ENCODE results near the gene ZNF232. TPM values are rescaled to one million over a fixed set of nuclear protein-coding genes. Genes with fewer than 3 reads are reported as not detected.

ZNF232 gene
- total RNA-seq, 1 donor, result 8.3 TPM

DNA sequence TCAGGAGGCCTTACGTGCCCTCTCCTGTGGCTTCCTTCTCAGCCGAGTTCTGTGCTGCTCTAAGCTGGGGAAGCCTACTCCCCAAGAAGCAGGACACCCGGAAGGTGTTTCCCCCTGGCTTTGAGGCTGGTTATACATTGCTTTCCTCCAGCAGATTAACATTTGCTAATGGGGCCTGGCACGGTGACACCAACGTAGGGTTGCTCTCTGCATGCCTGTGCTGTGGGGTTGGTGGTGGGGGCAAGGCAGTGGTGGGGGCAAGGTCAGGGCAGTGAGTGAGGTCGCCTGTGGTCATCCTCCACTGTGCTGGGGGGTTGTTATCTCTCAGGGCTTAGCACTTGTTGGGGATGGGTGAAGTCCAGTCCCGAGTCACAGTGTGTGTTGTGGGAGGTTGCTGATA, 8.4 kb upstream of the ZNF232 start:
- H3K4me3 ChIP-seq (ENCODE audit: insufficient read depth, low read length), result no peak overlapping the region
- no peak overlapping the region for H3K4me2 ChIP-seq (ENCODE audit: insufficient read depth, low read length)
- H4K20me1 ChIP-seq (ENCODE audit: insufficient read depth, low read length), result no peaks in the 10 kb centered on the region
- TF ChIP-seq, protein P1, sequence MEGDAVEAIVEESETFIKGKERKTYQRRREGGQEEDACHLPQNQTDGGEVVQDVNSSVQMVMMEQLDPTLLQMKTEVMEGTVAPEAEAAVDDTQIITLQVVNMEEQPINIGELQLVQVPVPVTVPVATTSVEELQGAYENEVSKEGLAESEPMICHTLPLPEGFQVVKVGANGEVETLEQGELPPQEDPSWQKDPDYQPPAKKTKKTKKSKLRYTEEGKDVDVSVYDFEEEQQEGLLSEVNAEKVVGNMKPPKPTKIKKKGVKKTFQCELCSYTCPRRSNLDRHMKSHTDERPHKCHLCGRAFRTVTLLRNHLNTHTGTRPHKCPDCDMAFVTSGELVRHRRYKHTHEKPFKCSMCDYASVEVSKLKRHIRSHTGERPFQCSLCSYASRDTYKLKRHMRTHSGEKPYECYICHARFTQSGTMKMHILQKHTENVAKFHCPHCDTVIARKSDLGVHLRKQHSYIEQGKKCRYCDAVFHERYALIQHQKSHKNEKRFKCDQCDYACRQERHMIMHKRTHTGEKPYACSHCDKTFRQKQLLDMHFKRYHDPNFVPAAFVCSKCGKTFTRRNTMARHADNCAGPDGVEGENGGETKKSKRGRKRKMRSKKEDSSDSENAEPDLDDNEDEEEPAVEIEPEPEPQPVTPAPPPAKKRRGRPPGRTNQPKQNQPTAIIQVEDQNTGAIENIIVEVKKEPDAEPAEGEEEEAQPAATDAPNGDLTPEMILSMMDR (IDR thresholded peaks at IDR 0.05; ENCODE audit: extremely low read depth, low read depth, low read length), result no peak
- peaks cover 37% of the 10 kb centered on the region for H3K27me3 ChIP-seq (ENCODE audit: insufficient read depth, low read length)
- no peak overlapping the region for H2AFZ ChIP-seq (ENCODE audit: low read length)
- no peaks in the 10 kb centered on the region for H3K79me2 ChIP-seq (ENCODE audit: insufficient read depth, low read length)
- DNase-seq (ENCODE audit: insufficient read length, low spot score, missing footprints), result no peak
- H3K9me3 ChIP-seq (ENCODE audit: low read depth, low read length), result no peaks in the 10 kb centered on the region
- H3K36me3 ChIP-seq (ENCODE audit: insufficient read depth, low read length), result no peaks in the 10 kb centered on the region
- no peak overlapping the region for H3K27ac ChIP-seq (ENCODE audit: low read depth, low read length)
- no peaks in the 10 kb centered on the region for H3K4me1 ChIP-seq (ENCODE audit: insufficient read depth, low read length)

DNA sequence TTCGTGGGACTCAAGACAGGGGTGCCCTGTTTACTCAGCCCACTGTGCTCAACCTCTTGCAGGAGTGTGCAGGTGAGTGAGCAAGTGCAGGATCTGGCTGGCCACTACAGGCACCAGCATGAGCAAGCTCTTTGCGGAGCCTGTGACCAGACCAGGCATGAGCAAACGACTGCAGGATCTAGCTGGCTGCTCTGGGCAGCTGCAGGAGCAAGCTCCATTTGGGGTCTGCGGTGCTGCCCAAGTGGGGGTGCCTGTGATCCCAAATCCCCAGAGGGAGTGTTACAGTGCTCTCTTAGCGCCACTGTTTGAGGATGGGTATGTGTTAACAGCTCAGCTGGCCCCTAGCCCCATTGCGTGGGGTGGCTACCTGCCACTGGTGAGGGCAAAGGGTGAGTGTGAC, 6.5 kb upstream of the ZNF232 start:
- Histone ChIP-seq H3K79me2 (ENCODE audit: insufficient read depth, low read length) (no peaks in the 10 kb centered on the region), H3K4me1 (ENCODE audit: insufficient read depth, low read length) (no peaks in the 10 kb centered on the region), H3K27ac (ENCODE audit: low read depth, low read length) (no peak overlapping the region), H2AFZ (ENCODE audit: low read length) (no peak overlapping the region), H3K36me3 (ENCODE audit: insufficient read depth, low read length) (peaks cover 5% of the 10 kb centered on the region), H3K4me3 (ENCODE audit: insufficient read depth, low read length) (no peak overlapping the region), H3K4me2 (ENCODE audit: insufficient read depth, low read length) (no peak overlapping the region), H3K9me3 (ENCODE audit: low read depth, low read length) (no peaks in the 10 kb centered on the region), H3K27me3 (ENCODE audit: insufficient read depth, low read length) (peaks cover 29% of the 10 kb centered on the region), H4K20me1 (ENCODE audit: insufficient read depth, low read length) (no peaks in the 10 kb centered on the region)
- TF ChIP-seq, protein P1 (IDR thresholded peaks at IDR 0.05; ENCODE audit: extremely low read depth, low read depth, low read length), result no peak
- no peak for DNase-seq (ENCODE audit: insufficient read length, low spot score, missing footprints)

DNA sequence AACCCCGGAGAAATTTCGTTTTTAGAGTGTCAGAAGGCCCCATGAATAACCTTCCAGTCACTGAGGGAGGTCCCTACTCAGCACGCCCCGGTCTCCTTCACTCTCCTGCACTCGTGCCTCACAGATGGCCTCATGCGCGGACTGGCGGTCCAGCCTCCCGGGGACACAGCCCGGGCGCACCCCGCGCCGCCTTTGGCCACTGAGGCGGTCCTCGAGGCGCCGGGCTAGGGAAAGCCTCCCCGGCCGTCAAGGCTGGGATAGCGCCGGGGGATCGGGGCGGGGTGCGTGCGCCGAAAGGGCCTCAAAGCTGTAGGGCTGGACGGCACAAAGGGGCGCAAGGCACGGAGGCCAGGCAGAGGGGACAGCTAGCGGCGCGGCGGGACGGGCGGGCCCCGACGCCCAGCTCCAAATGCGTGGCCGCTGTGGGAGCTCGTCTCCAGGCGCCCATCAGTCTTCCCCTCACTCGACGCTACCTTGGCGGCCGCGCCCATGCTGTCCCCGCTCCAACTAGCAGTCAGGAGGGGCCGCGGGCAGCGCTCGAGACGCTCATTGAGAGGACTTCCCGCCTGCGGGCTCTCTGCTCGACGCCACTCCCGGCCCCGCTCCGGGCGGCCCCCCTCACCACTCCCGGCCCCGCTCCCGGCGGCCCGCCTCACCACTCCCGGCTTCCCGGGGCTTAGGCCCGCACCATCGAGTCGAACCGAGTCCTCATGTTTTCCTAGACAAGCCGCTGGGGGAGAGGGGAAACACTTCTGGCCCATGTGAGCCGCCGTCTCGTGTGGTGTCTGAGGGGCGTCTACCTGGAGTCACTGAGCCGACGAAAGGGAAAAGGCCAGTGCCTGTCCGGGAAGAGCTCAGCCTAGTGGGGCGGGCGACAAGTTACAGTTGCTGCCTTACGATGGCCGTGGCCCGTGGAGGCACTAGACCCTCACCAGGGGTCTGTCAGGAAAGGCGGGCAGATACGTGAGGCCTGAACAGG, 4.3 kb upstream of the ZNF232 start, which contains the start of gene USP6:
Gene USP6, plus strand, starts transcription at position 360 of the 979 bp plus-strand sequence. CDS start 14,336 bp downstream, outside the sequence.
- Histone ChIP-seq H3K36me3 (ENCODE audit: insufficient read depth, low read length) (peaks cover 5% of the 10 kb centered on the region), H3K9me3 (ENCODE audit: low read depth, low read length) (no peaks in the 10 kb centered on the region), H3K4me3 (ENCODE audit: insufficient read depth, low read length) (no peak within 1 kb of the TSS), H4K20me1 (ENCODE audit: insufficient read depth, low read length) (no peaks in the 10 kb centered on the region), H3K4me1 (ENCODE audit: insufficient read depth, low read length) (peaks cover 8% of the 10 kb centered on the region), H3K4me2 (ENCODE audit: insufficient read depth, low read length) (no peak within 1 kb of the TSS), H3K79me2 (ENCODE audit: insufficient read depth, low read length) (no peaks in the 10 kb centered on the region), H3K27me3 (ENCODE audit: insufficient read depth, low read length) (peaks cover 26% of the 10 kb centered on the region), H3K27ac (ENCODE audit: low read depth, low read length) (no peak within 1 kb of the TSS), H2AFZ (ENCODE audit: low read length) (no peak within 1 kb of the TSS)
- TF ChIP-seq, protein P1 (IDR thresholded peaks at IDR 0.05; ENCODE audit: extremely low read depth, low read depth, low read length), result no peak
- DNase-seq (ENCODE audit: insufficient read length, low spot score, missing footprints), result no peak

DNA sequence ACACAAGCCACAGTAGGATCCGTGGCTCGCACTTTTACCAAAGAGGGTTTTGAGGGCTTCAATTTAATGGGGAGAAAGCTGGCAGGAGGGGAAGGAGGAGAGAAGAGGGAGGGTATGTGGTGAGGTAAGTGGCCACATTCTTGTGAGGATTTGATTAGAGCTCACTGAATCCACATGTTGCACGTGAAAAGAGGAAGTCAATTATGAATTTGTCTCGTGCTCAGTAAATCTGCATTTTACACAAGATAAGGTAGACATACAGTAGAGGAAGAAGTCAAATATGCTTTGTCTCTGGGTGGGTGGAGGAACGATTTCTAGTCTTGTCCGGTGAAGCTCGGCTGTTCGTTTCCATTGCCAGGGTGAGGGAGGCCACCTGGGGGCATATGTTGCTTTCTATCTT, 862 bp downstream of the ZNF232 start:
- no peak for DNase-seq (ENCODE audit: insufficient read length, low spot score, missing footprints)

More for the DNA sequence above, 862 bp downstream of the ZNF232 start:
- Histone ChIP-seq H3K9me3 (ENCODE audit: low read depth, low read length) (peaks cover 5% of the 10 kb centered on the region), H3K27ac (ENCODE audit: low read depth, low read length) (no peak overlapping the region), H3K36me3 (ENCODE audit: insufficient read depth, low read length) (peaks cover 23% of the 10 kb centered on the region), H4K20me1 (ENCODE audit: insufficient read depth, low read length) (no peaks in the 10 kb centered on the region), H2AFZ (ENCODE audit: low read length) (peak overlapping the region; percentile 99), H3K27me3 (ENCODE audit: insufficient read depth, low read length) (peaks cover 5% of the 10 kb centered on the region), H3K4me2 (ENCODE audit: insufficient read depth, low read length) (peak overlapping the region; percentile 97), H3K79me2 (ENCODE audit: insufficient read depth, low read length) (no peaks in the 10 kb centered on the region), H3K4me3 (ENCODE audit: insufficient read depth, low read length) (peak overlapping the region; percentile 97), H3K4me1 (ENCODE audit: insufficient read depth, low read length) (peaks cover 11% of the 10 kb centered on the region)
- TF ChIP-seq, protein P1 (IDR thresholded peaks at IDR 0.05; ENCODE audit: extremely low read depth, low read depth, low read length), result no peak

Data from osteoblast (primary cell).